GM18861 (cell line): Measurements from ENCODE around the gene FALEC.

Experiments
- ATAC-seq: cut with Tn5 transposase; IDR thresholded peaks from one replicate; pipeline ENCODE4 v1.9.1; 2021; ENCODE audit not compliant: unreplicated experiment

Gene FALEC

GRCh38 chr1:150545486-150546032 is 30.0 kb downstream of the FALEC start:
- no peak for ATAC-seq

DNA sequence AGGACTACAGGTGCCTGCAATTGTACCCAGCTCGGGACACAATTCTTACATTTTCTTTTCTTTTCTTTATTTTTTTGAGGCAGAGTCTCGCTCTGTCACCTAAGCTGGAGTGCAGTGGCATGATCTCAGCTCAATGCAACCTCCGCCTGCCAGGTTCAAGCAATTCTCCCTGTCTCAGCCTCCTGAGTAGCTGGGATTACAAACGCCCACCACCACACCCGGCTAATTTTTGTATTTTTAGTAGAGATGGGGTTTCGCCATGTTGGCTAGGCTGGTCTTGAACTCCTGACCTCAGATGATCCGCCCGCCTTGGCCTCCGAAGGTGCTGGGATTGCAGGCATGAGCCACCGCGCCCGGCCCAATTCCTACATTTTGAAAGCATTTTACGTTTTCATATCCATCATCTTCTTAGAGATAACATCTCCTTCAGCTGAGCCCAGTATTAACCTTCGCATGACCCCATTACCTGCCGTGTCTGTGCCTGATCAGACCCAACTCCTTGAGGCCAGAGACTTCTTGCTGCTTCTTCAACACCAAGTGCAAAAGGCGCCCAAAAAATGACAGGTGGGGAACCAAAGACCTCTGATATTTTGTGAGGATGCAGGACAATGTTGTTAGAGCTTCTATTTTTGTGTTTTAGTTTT is 30.9 kb downstream of the FALEC start:
- no peak for ATAC-seq

- no peak for ATAC-seq
These were observed 32.7 kb downstream of the FALEC start for GRCh38 chr1:150548324-150548631.

- no peak for ATAC-seq
These were observed 33.3 kb downstream of the FALEC start, which contains the start of gene ADAMTSL4 for GRCh38 chr1:150548632-150549495. TSS of gene ADAMTSL4 (plus strand) at chr1:150549408. CDS start at chr1:150552289, 2,881 bp downstream.

DNA sequence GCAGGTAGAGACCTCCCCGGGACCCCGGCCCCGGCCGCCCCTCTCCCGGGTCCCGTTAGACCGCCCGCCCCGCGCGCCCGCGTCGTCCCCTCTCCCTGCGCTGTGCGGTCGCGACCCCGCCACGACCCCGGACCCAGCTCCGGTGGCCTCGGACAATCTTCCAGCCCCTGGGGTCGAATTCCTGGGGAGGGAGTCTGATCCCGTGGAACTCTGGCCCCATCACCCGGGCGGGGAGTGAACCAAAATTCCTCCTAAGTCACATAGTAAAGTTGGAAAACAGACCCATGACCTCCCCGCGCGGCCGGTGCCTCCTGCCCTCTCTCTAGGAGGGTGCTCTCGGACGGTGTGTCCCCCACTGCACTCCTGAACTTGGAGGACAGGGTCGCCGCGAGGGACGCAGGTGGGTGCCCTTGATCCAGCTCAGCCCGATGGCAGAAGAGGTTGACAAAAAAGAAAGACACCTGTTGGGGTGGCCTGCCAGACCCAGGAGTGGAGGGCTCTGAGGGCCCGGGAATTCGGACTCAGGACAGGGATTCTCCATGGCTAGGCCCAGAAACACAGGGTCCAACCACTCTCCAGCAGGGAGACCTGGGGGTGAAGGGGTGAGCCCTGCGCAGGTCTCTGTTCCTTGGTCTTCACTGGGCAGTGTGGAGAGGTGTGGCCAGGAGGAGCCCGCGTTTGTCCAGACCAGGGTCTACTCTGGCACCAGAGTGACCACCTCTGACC is 34.1 kb downstream of the FALEC start:
- ATAC-seq, result no peak

GRCh38 chr1:150550222-150551050 is 34.9 kb downstream of the FALEC start:
- ATAC-seq, result no peak

- ATAC-seq, result no peak
These were observed 35.7 kb downstream of the FALEC start for GRCh38 chr1:150551051-150551783.

- no peak for ATAC-seq
These were observed 36.2 kb downstream of the FALEC start for GRCh38 chr1:150551784-150552127.

DNA sequence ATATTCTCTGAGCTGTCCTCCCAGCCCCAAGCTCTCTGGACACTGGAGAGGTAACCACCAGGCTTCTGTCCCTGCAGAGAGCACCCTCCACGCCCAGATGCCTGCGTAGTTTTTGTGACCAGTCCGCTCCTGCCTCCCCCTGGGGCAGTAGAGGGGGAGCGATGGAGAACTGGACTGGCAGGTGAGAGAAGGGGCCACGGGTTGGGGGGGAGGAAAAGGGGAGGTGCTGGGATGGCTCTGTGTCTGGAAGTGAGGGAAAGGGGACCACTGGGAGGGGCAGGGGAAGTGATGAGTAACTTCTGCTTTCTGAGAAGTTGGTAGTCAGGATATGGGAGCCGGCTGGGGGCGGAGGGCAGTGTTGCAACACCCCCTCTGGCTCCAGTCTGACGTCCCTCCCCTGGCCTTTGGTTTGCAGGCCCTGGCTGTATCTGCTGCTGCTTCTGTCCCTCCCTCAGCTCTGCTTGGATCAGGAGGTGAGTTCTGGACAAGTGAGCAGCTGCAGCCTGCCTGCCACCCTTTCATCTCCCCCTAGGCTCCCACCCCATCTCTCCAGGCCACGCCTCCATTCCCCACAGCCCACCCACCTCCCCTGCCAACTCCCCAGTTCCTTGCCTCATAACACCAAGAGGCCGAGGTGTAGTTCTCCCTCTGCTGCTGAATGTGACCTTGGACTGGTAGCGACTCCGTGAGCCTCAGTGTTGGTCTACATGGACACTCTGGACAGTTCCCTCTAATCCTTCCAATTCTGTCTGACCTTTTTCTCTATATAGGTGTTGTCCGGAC is 36.8 kb downstream of the FALEC start:
- no peak for ATAC-seq

- ATAC-seq, result no peak
These were observed 37.3 kb downstream of the FALEC start for GRCh38 chr1:150552911-150553289.

- no peak for ATAC-seq
These were observed 38.0 kb downstream of the FALEC start for GRCh38 chr1:150553392-150554085.

GRCh38 chr1:150554086-150554452 is 38.5 kb downstream of the FALEC start:
- no peak for ATAC-seq

DNA sequence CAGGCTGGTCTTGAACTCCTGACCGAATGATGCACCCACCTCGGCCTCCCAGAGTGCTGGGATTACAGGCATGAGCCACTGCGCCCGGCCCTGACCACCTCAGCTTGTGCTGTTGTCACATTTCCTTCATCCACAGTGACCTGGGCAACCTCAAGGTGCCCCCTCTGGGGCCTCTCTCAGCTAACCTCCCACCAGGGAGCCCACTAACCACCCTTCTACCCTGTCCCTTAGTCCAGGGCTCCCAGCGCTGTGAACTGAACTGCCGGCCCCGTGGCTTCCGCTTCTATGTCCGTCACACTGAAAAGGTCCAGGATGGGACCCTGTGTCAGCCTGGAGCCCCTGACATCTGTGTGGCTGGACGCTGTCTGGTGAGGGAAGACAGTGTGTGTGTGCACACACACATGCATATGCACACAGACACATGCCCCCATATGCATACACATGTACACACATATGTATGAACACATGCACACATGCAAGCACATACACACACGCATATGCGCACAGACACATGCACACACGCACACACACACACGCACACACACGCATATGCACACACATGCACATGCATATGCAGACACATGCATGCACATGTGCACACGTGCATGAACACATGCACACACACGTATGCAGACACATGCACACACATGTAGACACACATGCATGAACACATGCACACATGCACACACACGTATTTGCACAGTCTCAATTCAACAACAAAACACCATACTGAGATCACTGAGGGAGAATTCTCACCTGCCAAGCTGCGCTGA is 39.8 kb downstream of the FALEC start:
- no peak for ATAC-seq

GRCh38 chr1:150555971-150556865 is 40.7 kb downstream of the FALEC start:
- ATAC-seq, result no peak

DNA sequence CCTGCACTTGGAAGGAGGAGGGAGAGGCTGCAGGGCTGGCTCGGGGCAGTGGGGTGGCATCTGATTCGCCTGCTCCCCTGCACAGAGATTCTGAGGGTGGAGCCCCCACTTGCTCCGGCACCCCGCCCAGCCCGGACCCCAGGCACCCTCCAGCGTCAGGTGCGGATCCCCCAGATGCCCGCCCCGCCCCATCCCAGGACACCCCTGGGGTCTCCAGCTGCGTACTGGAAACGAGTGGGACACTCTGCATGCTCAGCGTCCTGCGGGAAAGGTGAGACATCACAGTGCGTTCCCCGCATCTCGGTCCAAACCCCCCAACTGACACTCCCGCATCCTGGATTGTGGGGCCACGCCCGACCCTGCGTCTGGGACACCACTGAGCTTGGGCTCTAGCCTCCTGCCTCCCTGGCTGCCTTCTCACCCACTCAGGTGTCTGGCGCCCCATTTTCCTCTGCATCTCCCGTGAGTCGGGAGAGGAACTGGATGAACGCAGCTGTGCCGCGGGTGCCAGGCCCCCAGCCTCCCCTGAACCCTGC is 41.6 kb downstream of the FALEC start:
- no peak for ATAC-seq

GRCh38 chr1:150557813-150558212 is 42.3 kb downstream of the FALEC start:
- ATAC-seq, result no peak

GRCh38 chr1:150558303-150558704 is 42.8 kb downstream of the FALEC start:
- no peak for ATAC-seq
